Measurements from ENCODE around the gene INHA. TPM values are rescaled to one million over a fixed set of nuclear protein-coding genes. Genes with fewer than 3 reads are reported as not detected.

The INHA gene
- total RNA-seq, 2 donors from 2014 or later: 0.23 TPM; not detected in 1

Other genes with a start within 250 kb of the INHA start
- gene RESP18, start 239.6 kb upstream of the INHA start, total RNA-seq: not detected
- gene DNPEP, start 184.4 kb upstream of the INHA start, total RNA-seq: 10 to 100 TPM; 61.1 to 96.0 TPM
- not detected for gene DES, start 153.9 kb upstream of the INHA start, total RNA-seq
- gene SPEG, start 137.5 kb upstream of the INHA start, total RNA-seq: 1 to 10 TPM; 2.2 to 2.8 TPM
- 10 to 100 TPM; 29.1 to 34.1 TPM for gene GMPPA, start 73.4 kb upstream of the INHA start, total RNA-seq
- under 1 TPM; 0.16 to 0.98 TPM for gene ASIC4, start 57.8 kb upstream of the INHA start, total RNA-seq
- gene CHPF, start 28.5 kb upstream of the INHA start, total RNA-seq: 10 to 100 TPM; 13.2 to 16.7 TPM
- 1 to 10 TPM; 1.8 to 6.1 TPM for gene TMEM198, start 28.3 kb upstream of the INHA start, total RNA-seq
- gene OBSL1, start 771 bp upstream of the INHA start, total RNA-seq: 1 to 10 TPM; 1.9 to 8.9 TPM
- 10 to 100 TPM; 28.5 to 53.0 TPM for gene STK11IP, start 25.5 kb downstream of the INHA start, total RNA-seq
- gene SLC4A3, start 55.3 kb downstream of the INHA start, total RNA-seq: not detected

Measured in activated naive CD4-positive, alpha-beta T cell treated with anti-CD3 and anti-CD28 coated beads, Interleukin-2, amount 50 U/mL, for 72 hours (primary cell).